Psoas muscle (tissue), 8 donors: ENCODE results near the gene BHLHA9. TPM values are rescaled to one million over a fixed set of nuclear protein-coding genes. Genes with fewer than 3 reads are reported as not detected.

Experiments used
- ATAC-seq, 4 donors: fragments of 200-7000 bp; cut with Tn5 transposase; one replicate each; pipeline ENCODE4 v1.9.1; 2020; ENCODE audit warnings: moderate library complexity in 3 of 4, mild to moderate bottlenecking in 2 of 4
- DNase-seq, 2 donors: peaks; one replicate each; pipeline ENCODE4 v3.0.0-alpha.2; 2020
- H3K27ac ChIP-seq: fragments of 200-600 bp; one replicate; pipeline ENCODE4 v1.8.0; 2022
- H3K27me3 ChIP-seq, 3 donors: fragments of 200-600 bp in 1 of 3; one replicate each; pipeline versions ENCODE4 v1.6.1 to v1.8.0; 2013 to 2022; ENCODE audit warnings: low read length in 2 of 3, mild to moderate bottlenecking in 2 of 3, moderate library complexity in 1 of 3; ENCODE audit not compliant: insufficient read depth in 3 of 3
- H3K36me3 ChIP-seq, 2 donors: fragments of 200-600 bp in 1 of 2; one replicate each; pipeline versions ENCODE4 v1.6.1 to v1.8.0; 2013 to 2022; ENCODE audit warnings: low read depth in 1 of 2, mild to moderate bottlenecking in 1 of 2, moderate library complexity in 1 of 2; ENCODE audit not compliant: insufficient read depth in 1 of 2
- H3K4me1 ChIP-seq: fragments of 200-600 bp; one replicate; pipeline ENCODE4 v1.8.0; 2022
- H3K4me3 ChIP-seq: fragments of 200-600 bp; one replicate; pipeline ENCODE4 v1.8.0; 2022; ENCODE audit warnings: mild to moderate bottlenecking
- H3K9me3 ChIP-seq: fragments of 200-600 bp; one replicate; pipeline ENCODE4 v1.8.0; 2022
- WGBS, 3 donors: extraction: QIAGEN DNeasy Blood & Tissue Kit; methylation state at CpG; one replicate each; pipeline versions ENCODE4 v1.1.6 to v1.1.7; 2013; 5-methylcytosine and 5-hydroxymethylcytosine counted together
- intact Hi-C, 2 donors: fragments of 100-400 bp; cut with DNase I; formaldehyde crosslinking; loops; one replicate each; pipeline versions ENCODE4 v1.11.0 to v1.14.2; 2022
- polyA plus RNA-seq, 3 donors: library from polyadenylated mRNA; stranded (reverse); fragments of 200-250 nt; gene quantifications; one replicate each; pipeline ENCODE4 v1.2.3, GENCODE V29; 2013
- total RNA-seq, 4 donors: library from RNA; stranded (reverse); fragmentation: NEBNext Ultra II Directional in 2 of 4; extraction: Animal tissue kit (Norgen Biotek cat#: 25700) in 2 of 4; gene quantifications; one replicate each; pipeline versions ENCODE4 v1.2.1 to v1.2.4, GENCODE V29; 2021 to 2023
- TF ChIP-seq, protein P1 (sequence below): fragments of 200-600 bp; IDR thresholded peaks from one replicate; pipeline ENCODE4 v1.8.0; 2022; ENCODE audit warnings: antibody characterized with exemption
- donor health status: healthy with polysubstance abuse.
- donor health status: DM: no; HTN: no; CAD: no; lungs with moderate emphysema.
- donor health status: Bipolar disorder and iron deficiency.
- donor health status: healthy.
- donor health status: DM: yes; HTN: yes; CAD: no.
- donor health status: DM: no; HTN: no; CAD: no.
- donor health status: DM: no; HTN: no; CAD: no.
- donor health status: DM: yes; HTN: yes; CAD: no.

BHLHA9 gene
- total and polyA plus RNA-seq, 7 donors, result not detected

DNA sequence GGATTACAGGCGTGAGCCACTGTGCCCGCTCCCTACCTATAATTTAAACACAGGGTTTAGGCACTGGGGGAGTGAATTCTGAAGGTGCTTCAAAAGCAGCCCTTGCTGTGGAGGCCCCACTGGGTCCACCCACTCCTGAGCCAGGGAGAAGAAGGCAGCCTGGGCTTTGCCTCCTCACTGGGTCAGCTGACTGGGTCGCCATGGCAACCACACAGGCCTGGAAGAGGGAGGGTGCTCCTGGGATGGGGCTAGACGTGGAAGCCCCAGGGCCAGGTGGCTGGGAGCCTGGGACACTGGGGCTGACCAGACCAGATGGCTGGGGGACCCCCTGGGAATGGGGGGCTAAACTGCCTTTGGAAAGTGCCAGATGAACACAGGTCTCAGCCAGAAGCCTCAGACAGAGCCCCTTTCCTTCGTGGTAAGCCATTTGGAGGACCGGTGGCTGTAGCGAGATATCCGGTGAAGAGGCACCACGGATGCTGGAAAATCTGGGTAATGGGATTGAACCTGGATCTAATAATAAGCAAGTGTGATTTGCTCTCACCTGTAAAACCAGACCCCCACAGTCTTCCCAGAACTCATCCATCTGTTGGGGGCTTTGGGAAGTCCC lies 42.1 kb downstream of the BHLHA9 start:
- DNase-seq (peak in 1 of 2 donors; percentile 36), ATAC-seq (no peak)
- WGBS, 3 donors, result 51 to 59% (median 51%) methylated on average over 9 of the region's 9 CpGs
- Histone ChIP-seq H3K4me3 (no peak overlapping the region), H3K9me3 (no peaks in the 10 kb centered on the region), H3K27ac (no peak overlapping the region), H3K36me3 (no peaks in the 10 kb centered on the region), H3K27me3 (peaks cover 0 to 29% (median 4%) of the 10 kb centered on the region in 3 donors), H3K4me1 (no peaks in the 10 kb centered on the region)
- intact Hi-C loops, result no loop called here
- TF ChIP-seq, protein P1, sequence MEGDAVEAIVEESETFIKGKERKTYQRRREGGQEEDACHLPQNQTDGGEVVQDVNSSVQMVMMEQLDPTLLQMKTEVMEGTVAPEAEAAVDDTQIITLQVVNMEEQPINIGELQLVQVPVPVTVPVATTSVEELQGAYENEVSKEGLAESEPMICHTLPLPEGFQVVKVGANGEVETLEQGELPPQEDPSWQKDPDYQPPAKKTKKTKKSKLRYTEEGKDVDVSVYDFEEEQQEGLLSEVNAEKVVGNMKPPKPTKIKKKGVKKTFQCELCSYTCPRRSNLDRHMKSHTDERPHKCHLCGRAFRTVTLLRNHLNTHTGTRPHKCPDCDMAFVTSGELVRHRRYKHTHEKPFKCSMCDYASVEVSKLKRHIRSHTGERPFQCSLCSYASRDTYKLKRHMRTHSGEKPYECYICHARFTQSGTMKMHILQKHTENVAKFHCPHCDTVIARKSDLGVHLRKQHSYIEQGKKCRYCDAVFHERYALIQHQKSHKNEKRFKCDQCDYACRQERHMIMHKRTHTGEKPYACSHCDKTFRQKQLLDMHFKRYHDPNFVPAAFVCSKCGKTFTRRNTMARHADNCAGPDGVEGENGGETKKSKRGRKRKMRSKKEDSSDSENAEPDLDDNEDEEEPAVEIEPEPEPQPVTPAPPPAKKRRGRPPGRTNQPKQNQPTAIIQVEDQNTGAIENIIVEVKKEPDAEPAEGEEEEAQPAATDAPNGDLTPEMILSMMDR, result no peak

DNA sequence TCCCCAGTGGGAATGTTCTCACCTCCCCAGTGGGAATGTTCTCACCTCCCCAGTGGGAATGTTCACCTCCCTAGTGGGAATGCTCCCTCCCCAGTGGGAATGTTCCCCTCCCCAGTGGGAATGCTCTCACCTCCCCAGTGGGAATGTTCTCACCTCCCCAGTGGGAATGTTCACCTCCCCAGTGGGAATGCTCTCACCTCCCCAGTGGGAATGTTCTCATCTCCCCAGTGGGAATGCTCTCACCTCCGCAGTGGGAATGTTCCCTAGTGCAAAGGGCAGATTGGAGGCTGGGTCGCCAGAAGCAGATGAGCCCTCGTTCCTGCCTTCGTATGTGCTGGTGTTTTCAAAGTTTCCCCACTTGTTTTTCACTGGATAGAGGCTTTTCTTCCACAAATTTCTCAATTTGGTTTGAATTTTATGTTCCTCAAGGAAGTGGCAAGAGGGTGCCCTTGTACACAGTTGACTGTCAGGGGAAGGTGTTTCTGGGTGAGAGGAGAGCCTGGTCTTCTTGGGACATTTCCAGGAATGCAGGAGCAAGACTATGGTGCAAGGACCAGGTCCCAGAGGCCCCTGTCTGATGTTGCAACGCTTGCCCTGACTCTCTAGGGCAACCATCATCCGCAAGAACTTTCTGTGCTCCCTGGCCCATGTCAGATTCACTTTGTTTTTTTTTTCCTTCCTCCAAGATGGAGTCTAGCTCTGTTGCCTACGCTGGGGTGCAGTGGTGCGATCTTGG lies 43.2 kb downstream of the BHLHA9 start:
- no peak for DNase-seq
- ATAC-seq, result no peak
- WGBS, 3 donors, result 67 to 75% (median 74%) methylated on average over 8 of the region's 8 CpGs
- Histone ChIP-seq H3K36me3 (no peaks in the 10 kb centered on the region), H3K27ac (no peak overlapping the region), H3K27me3 (peaks cover 0 to 32% (median 4%) of the 10 kb centered on the region in 3 donors), H3K9me3 (no peaks in the 10 kb centered on the region), H3K4me3 (no peak overlapping the region), H3K4me1 (no peaks in the 10 kb centered on the region)
- TF ChIP-seq, protein P1, result no peak
- intact Hi-C loops, result no loop called here

DNA sequence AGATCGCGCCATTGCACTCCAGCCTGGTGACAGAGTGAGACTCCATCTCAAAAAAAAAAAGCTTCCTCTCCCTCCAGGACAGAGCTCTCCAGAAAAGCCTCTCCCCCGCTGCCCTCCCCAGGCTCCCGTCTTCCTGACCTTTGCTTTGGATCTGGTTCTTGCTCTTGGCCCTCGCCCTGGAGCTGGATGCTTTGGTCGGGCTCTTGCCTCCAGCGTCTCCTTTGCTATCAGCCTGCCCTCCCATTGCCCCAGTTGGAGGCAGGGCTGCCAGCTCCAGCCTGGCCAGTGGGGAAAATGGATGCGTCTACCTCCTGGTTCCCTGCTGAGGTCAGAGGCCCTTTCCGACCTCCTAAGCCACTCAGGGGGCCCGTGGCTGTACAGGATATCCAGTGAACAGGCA lies 45.2 kb downstream of the BHLHA9 start:
- DNase-seq (no peak), ATAC-seq (no peak)
- Histone ChIP-seq H3K36me3 (no peaks in the 10 kb centered on the region), H3K27ac (no peak overlapping the region), H3K4me3 (no peak overlapping the region), H3K4me1 (no peaks in the 10 kb centered on the region), H3K9me3 (no peaks in the 10 kb centered on the region), H3K27me3 (peaks cover 0 to 32% (median 4%) of the 10 kb centered on the region in 3 donors)
- 41 to 57% (median 55%) methylated on average over 10 of the region's 10 CpGs for WGBS, 3 donors
- intact Hi-C loops, result no loop called here
- TF ChIP-seq, protein P1, result no peak

DNA sequence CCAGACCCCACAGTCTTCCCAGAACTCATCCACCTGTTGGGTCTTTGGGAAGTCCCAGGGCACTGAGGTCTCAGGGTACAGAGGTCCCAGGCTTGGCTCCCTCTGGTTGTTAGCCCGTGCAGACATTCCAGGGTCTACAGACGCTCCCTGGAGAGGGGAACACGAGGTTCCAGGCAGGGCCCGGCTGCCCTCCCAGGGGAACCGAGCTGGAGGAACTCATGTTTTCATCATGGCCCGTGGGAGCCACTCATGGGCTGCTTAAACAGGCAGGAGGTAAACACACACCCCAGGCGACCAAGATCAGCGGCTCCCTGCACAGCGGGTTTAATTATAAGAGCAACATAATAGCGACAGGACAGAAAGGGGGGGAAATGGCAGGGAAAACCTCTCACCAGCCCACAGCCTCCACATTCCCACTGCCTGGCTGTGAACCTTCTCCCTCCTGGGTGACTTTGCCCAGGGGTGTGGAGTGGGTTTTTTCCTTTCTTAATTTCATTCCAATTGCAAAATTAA lies 45.7 kb downstream of the BHLHA9 start:
- WGBS, 3 donors, result 32 to 42% (median 42%) methylated on average over 10 of the region's 10 CpGs
- intact Hi-C loops, result no loop called here
- Histone ChIP-seq H3K9me3 (no peaks in the 10 kb centered on the region), H3K36me3 (no peaks in the 10 kb centered on the region), H3K4me1 (no peaks in the 10 kb centered on the region), H3K4me3 (no peak overlapping the region), H3K27me3 (peaks cover 0 to 32% (median 4%) of the 10 kb centered on the region in 3 donors), H3K27ac (no peak overlapping the region)
- TF ChIP-seq, protein P1, result no peak
- peak in 1 of 4 donors; percentile 13 for ATAC-seq
- peak; percentile 42 to 67 for DNase-seq

Other genes starting within 250 kb of the BHLHA9 start
- gene ABR, start 90.5 kb upstream of the BHLHA9 start, total RNA-seq, result 10 to 100 TPM in 3 of 4 donors, 1 to 10 TPM in 1; 9.8 to 25.4 (median 16.2) TPM
- 1 to 10 TPM; 5.8 to 8.5 (median 8.1) TPM for gene ABR, start 90.5 kb upstream of the BHLHA9 start, polyA plus RNA-seq
- under 1 TPM; 0.28 to 0.69 (median 0.38) TPM for gene TRARG1, start 9.2 kb downstream of the BHLHA9 start, total RNA-seq
- gene TRARG1, start 9.2 kb downstream of the BHLHA9 start, polyA plus RNA-seq, result 1 to 10 TPM in 1 of 3 donors, under 1 TPM in 2; 0.36 to 1.3 (median 0.93) TPM
- gene YWHAE, start 129.8 kb downstream of the BHLHA9 start, total RNA-seq, result 100 to 1,000 TPM; 641 to 874 (median 838) TPM
- gene YWHAE, start 129.8 kb downstream of the BHLHA9 start, polyA plus RNA-seq, result 100 to 1,000 TPM; 655 to 927 (median 670) TPM
- 10 to 100 TPM; 26.4 to 60.4 (median 33.1) TPM for gene CRK, start 185.8 kb downstream of the BHLHA9 start, total RNA-seq
- gene CRK, start 185.8 kb downstream of the BHLHA9 start, polyA plus RNA-seq, result 10 to 100 TPM; 29.7 to 48.0 (median 40.4) TPM
- gene MYO1C, start 222.2 kb downstream of the BHLHA9 start, total RNA-seq, result 10 to 100 TPM; 68.1 to 82.7 (median 73.2) TPM
- 10 to 100 TPM; 24.0 to 32.7 (median 28.4) TPM for gene MYO1C, start 222.2 kb downstream of the BHLHA9 start, polyA plus RNA-seq
- 10 to 100 TPM; 35.7 to 41.8 (median 40.1) TPM for gene INPP5K, start 246.2 kb downstream of the BHLHA9 start, total RNA-seq
- 10 to 100 TPM; 25.6 to 45.4 (median 30.9) TPM for gene INPP5K, start 246.2 kb downstream of the BHLHA9 start, polyA plus RNA-seq